ENCODE results near the gene THSD4.

The THSD4 gene

GRCh38 chr15:71085809-71086208 is 29.5 kb upstream of the THSD4 start:
- Histone ChIP-seq H3K36me3 (replicated peaks; ENCODE audit: low read depth, low read length) (no peaks in the 10 kb centered on the region), H3K4me1 (ENCODE audit: low read length) (0 out of 2 replicates have a peak, but pooled peaks cover 3% of the 10 kb centered on the region), H3K4me2 (ENCODE audit: low read length) (no peak overlapping the region), H3K4me3 (ENCODE audit: low read length) (no peak overlapping the region), H3K9me3 (ENCODE audit: insufficient read depth, low read length) (no peaks in the 10 kb centered on the region), H3K27ac (ENCODE audit: low read length) (no peak overlapping the region), H3K79me2 (ENCODE audit: low read length) (no peaks in the 10 kb centered on the region), H3K27me3 (ENCODE audit: low read depth, low read length) (peaks cover 30% of the 10 kb centered on the region), H3K9ac (ENCODE audit: low read length) (no peak overlapping the region), H2AFZ (ENCODE audit: low read depth, low read length) (no peak overlapping the region), H4K20me1 (ENCODE audit: insufficient read depth, low read length) (no peaks in the 10 kb centered on the region)
- TF ChIP-seq CTCF (IDR thresholded peaks at IDR 0.05; ENCODE audit: low read depth, low read length) = no peak
- no peak for TF ChIP-seq EZH2phosphoT487 (IDR thresholded peaks at IDR 0.05; ENCODE audit: low read depth)

GRCh38 chr15:71088155-71088554 is 27.1 kb upstream of the THSD4 start:
- Histone ChIP-seq H3K4me2 (ENCODE audit: low read length) (no peak overlapping the region), H2AFZ (ENCODE audit: low read depth, low read length) (no peak overlapping the region)

GRCh38 chr15:71088683-71089082 is 26.6 kb upstream of the THSD4 start:
- H2AFZ ChIP-seq (ENCODE audit: low read depth, low read length) = no peak overlapping the region
- H3K4me3 ChIP-seq (ENCODE audit: low read length) = no peak overlapping the region
- no peaks in the 10 kb centered on the region for H4K20me1 ChIP-seq (ENCODE audit: insufficient read depth, low read length)
- H3K27ac ChIP-seq (ENCODE audit: low read length) = no peak overlapping the region
- H3K36me3 ChIP-seq (replicated peaks; ENCODE audit: low read depth, low read length) = no peaks in the 10 kb centered on the region
- no peaks in the 10 kb centered on the region for H3K9me3 ChIP-seq (ENCODE audit: insufficient read depth, low read length)
- H3K27me3 ChIP-seq (ENCODE audit: low read depth, low read length) = peaks cover 29% of the 10 kb centered on the region
- H3K9ac ChIP-seq (ENCODE audit: low read length) = no peak overlapping the region
- no peak for TF ChIP-seq EZH2phosphoT487 (IDR thresholded peaks at IDR 0.05; ENCODE audit: low read depth)
- TF ChIP-seq CTCF (IDR thresholded peaks at IDR 0.05; ENCODE audit: low read depth, low read length) = no peak
- 0 out of 2 replicates have a peak, but pooled peaks cover 3% of the 10 kb centered on the region for H3K4me1 ChIP-seq (ENCODE audit: low read length)
- H3K4me2 ChIP-seq (ENCODE audit: low read length) = no peak overlapping the region
- no peaks in the 10 kb centered on the region for H3K79me2 ChIP-seq (ENCODE audit: low read length)

More at GRCh38 chr15:71088155-71088554, 27.1 kb upstream of the THSD4 start:
- peaks cover 28% of the 10 kb centered on the region for H3K27me3 ChIP-seq (ENCODE audit: low read depth, low read length)
- H3K9ac ChIP-seq (ENCODE audit: low read length) = no peak overlapping the region
- no peaks in the 10 kb centered on the region for H3K9me3 ChIP-seq (ENCODE audit: insufficient read depth, low read length)
- TF ChIP-seq EZH2phosphoT487 (IDR thresholded peaks at IDR 0.05; ENCODE audit: low read depth) (no peak), CTCF (IDR thresholded peaks at IDR 0.05; ENCODE audit: low read depth, low read length) (no peak)
- H3K4me1 ChIP-seq (ENCODE audit: low read length) = 0 out of 2 replicates have a peak, but pooled peaks cover 3% of the 10 kb centered on the region
- no peak overlapping the region for H3K4me3 ChIP-seq (ENCODE audit: low read length)
- H3K79me2 ChIP-seq (ENCODE audit: low read length) = no peaks in the 10 kb centered on the region
- H4K20me1 ChIP-seq (ENCODE audit: insufficient read depth, low read length) = no peaks in the 10 kb centered on the region
- no peak overlapping the region for H3K27ac ChIP-seq (ENCODE audit: low read length)
- H3K36me3 ChIP-seq (replicated peaks; ENCODE audit: low read depth, low read length) = no peaks in the 10 kb centered on the region

GRCh38 chr15:71089801-71090200 is 25.5 kb upstream of the THSD4 start:
- H3K27me3 ChIP-seq (ENCODE audit: low read depth, low read length) = peaks cover 22% of the 10 kb centered on the region
- H3K36me3 ChIP-seq (replicated peaks; ENCODE audit: low read depth, low read length) = no peaks in the 10 kb centered on the region
- H3K4me2 ChIP-seq (ENCODE audit: low read length) = no peak overlapping the region
- H3K4me1 ChIP-seq (ENCODE audit: low read length) = 0 out of 2 replicates have a peak, but pooled peaks cover 3% of the 10 kb centered on the region
- no peaks in the 10 kb centered on the region for H3K79me2 ChIP-seq (ENCODE audit: low read length)
- H3K27ac ChIP-seq (ENCODE audit: low read length) = no peak overlapping the region
- H3K9ac ChIP-seq (ENCODE audit: low read length) = no peak overlapping the region
- no peaks in the 10 kb centered on the region for H3K9me3 ChIP-seq (ENCODE audit: insufficient read depth, low read length)
- no peak overlapping the region for H3K4me3 ChIP-seq (ENCODE audit: low read length)
- H4K20me1 ChIP-seq (ENCODE audit: insufficient read depth, low read length) = no peaks in the 10 kb centered on the region
- TF ChIP-seq CTCF (IDR thresholded peaks at IDR 0.05; ENCODE audit: low read depth, low read length) = no peak
- no peak for TF ChIP-seq EZH2phosphoT487 (IDR thresholded peaks at IDR 0.05; ENCODE audit: low read depth)
- H2AFZ ChIP-seq (ENCODE audit: low read depth, low read length) = no peak overlapping the region

Measured in OCI-LY3 (cell line).